Fibroblast of peridontal ligament (primary cell): ENCODE data around the gene TM4SF5.
A peak's percentile ranks its signal among the peaks of the same experiment; 100 is the strongest.

Experiments
- DNase-seq: peaks from one replicate; pipeline ENCODE4 v3.0.0-alpha.2; 2010; ENCODE audit errors: extremely low read depth

The TM4SF5 gene, protein sequence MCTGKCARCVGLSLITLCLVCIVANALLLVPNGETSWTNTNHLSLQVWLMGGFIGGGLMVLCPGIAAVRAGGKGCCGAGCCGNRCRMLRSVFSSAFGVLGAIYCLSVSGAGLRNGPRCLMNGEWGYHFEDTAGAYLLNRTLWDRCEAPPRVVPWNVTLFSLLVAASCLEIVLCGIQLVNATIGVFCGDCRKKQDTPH

DNA sequence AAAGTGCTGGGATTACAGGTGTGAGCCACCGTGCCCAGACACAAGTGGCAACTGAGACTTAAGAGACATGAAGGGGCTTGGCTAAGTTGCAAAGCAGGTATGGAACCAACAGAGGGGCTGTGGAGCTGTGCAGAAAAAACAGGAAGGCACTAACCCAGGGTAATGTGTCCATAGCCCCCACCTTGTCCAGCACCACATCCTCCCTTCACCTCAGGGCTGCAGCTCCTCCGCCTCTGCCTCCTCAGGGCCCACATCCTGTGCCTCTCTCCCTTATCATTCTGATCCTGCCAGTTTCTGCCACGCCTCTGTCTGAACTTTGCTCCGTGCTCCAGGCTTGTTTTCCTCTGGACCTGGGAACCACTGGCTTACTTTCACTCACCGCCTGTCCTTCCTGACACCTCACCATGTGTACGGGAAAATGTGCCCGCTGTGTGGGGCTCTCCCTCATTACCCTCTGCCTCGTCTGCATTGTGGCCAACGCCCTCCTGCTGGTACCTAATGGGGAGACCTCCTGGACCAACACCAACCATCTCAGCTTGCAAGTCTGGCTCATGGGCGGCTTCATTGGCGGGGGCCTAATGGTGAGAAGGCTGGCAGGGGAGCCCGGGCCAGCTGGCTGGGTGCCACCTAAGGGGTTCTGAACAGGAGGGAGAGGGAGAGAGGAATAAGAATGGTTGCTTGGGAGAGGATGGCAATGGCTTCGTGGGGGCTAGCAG, at the start of gene TM4SF5:
TM4SF5 (plus strand) TSS at position 368 of the 716 bp plus-strand sequence; CDS start at position 405, 37 bp downstream.
- DNase-seq = no peak

GRCh38 chr17:4722678-4723240, 48.9 kb upstream of the TM4SF5 start:
- DNase-seq = no peak

GRCh38 chr17:4724650-4725049, 47.0 kb upstream of the TM4SF5 start:
- DNase-seq = no peak

DNA sequence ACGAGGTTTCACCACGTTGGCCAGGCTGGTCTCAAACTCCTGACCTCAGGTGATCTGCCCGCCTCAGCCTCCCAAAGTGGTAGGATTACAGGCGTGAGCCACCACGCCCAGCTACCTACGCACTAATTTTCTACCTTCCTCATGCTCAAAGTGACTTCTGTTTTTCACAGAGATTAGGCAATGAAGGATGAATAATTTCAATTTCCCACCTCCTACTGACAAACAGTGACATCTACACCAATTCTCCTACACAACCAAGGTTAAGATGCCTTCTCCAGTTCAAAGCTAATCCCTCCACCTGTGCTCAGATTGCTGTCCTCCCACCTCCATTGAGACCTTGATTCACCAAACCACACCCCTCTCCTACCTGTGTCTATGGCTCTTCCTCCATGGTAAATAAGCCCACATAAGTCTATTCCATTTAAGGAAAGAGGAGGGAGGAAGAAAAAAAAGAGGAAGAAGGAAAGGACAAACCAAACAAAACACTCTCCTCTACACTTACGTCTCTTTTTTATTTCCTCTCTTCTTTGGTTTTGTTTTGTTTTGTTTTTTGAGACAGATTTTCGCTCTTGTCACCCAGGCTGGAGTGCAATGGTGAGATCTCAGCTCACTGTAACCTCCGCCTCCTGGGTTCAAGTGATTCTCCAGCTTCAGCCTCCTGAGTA, 45.9 kb upstream of the TM4SF5 start:
- DNase-seq = no peak

DNA sequence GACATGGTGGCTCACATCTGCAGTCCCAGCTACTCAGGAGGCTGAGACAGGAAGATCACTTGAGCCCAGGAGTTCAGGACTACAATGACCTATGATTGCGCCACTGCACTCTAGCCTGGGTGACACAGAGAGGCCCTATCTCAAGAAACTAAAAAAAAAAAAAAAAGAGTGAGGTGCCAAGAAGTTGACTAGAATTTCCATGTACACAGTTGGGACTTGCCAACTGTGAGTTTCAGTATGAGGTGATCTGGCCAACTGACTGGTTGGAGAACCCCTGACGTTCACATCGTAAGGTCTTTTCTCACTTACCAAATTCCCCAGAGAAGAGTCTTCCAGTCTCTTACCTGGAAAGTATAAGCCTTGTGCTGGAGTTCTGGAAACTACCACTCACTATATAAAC, 43.6 kb upstream of the TM4SF5 start:
- DNase-seq = no peak

- DNase-seq = no peak
Measured at GRCh38 chr17:4733073-4733531, 38.6 kb upstream of the TM4SF5 start.

GRCh38 chr17:4734857-4735475, 36.7 kb upstream of the TM4SF5 start:
- DNase-seq = no peak

- peak; percentile 8 for DNase-seq
Measured at GRCh38 chr17:4735876-4736651, 35.6 kb upstream of the TM4SF5 start.

- no peak for DNase-seq
Measured at GRCh38 chr17:4738136-4739121, 33.3 kb upstream of the TM4SF5 start.

GRCh38 chr17:4739122-4740024, 32.3 kb upstream of the TM4SF5 start, which contains the start of the genes CXCL16 and ZMYND15:
TSS of gene CXCL16 (minus strand) at chr17:4739928. CDS start at chr17:4739339, 589 bp downstream.
TSS of gene ZMYND15 (plus strand) at chr17:4739833. CDS start at chr17:4740549, 716 bp downstream.
- peak; percentile 38 for DNase-seq

DNA sequence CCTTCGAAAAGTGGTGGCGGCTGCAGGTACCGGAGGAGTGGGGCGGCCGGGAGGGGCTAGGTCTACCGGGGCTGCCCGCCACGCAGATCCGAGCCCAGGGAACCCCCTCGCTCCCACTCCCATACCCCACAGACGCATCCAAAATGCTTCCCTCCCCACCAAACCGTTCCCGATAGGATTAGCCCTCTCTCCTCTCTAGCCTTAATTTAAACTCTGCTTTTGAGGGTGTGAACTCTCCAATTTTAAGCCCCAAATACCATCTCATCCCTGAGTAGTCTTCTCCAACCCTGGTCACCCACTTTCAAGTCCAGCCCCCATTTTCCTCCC, 31.7 kb upstream of the TM4SF5 start:
- no peak for DNase-seq

GRCh38 chr17:4740584-4740983, 31.1 kb upstream of the TM4SF5 start:
- no peak for DNase-seq

DNA sequence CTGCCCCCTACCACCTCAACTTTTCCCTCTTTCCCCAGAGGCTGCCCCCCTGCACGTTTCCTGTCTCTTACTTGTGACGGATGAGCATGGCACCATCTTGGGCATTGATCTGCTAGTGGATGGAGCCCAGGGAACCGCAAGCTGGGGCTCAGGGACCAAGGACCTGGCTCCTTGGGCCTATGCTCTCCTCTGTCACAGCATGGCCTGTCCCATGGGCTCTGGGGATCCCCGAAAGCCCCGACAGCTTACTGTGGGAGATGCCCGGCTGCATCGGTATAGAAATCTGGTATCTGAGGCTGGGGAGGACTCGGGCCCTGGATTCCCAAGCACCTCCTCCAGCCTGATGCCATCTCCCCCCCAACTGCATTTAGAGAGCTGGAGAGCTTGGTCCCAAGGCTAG, 30.1 kb upstream of the TM4SF5 start:
- no peak for DNase-seq

- DNase-seq = no peak
Measured at GRCh38 chr17:4742133-4742532, 29.6 kb upstream of the TM4SF5 start.

- peak; percentile 15 for DNase-seq
Measured at GRCh38 chr17:4742629-4743028, 29.1 kb upstream of the TM4SF5 start.

DNA sequence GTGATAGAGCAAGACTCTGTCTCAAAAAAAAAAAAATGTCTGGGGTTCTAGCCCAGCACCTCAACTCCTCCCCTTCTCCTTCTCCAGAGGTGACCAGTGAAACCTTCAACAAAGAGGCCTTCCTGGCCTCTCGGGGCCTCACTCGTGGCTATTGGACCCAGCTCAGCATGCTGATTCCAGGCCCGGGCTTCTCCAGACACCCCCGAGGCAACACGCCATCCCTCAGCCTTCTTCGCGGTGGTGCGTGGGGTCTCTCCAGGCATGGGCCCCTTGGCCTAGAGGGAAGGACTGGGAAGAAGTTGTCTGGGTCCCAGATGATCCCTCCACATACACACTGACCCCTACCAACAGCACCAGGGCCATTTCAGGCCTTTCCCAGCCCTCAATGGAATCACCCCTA, 28.5 kb upstream of the TM4SF5 start:
- no peak for DNase-seq

- DNase-seq = no peak
Measured at GRCh38 chr17:4743898-4744297, 27.8 kb upstream of the TM4SF5 start.

- DNase-seq = no peak
Measured at GRCh38 chr17:4744999-4745969, 26.4 kb upstream of the TM4SF5 start.
